ENCODE results near the gene SNX17. TPM values are rescaled to one million over a fixed set of nuclear protein-coding genes. Genes with fewer than 3 reads are reported as not detected.
"Not testable (repeated sequence)": the region's sequence is repeated elsewhere in the genome, so short reads cannot be mapped to it uniquely, and the experiment has no call there.

The SNX17 gene
- total RNA-seq, 2 donors from 2014 or later, result 66.0 to 69.3 TPM

- Histone ChIP-seq H3K4me1 (no peaks in the 10 kb centered on the region), H3K36me3 (no peaks in the 10 kb centered on the region), H3K4me3 (no peak overlapping the region), H3K9me3 (no peaks in the 10 kb centered on the region), H3K27me3 (no peaks in the 10 kb centered on the region), H3K27ac (no peak overlapping the region)
- TF ChIP-seq CTCF (IDR thresholded peaks at IDR 0.05), result no peak
- DNase-seq (ENCODE audit: low spot score), result no peak
Measured at GRCh38 chr2:27420996-27421395, 50.6 kb downstream of the SNX17 start.

- no peak for TF ChIP-seq CTCF (IDR thresholded peaks at IDR 0.05)
- H3K4me1 ChIP-seq, result no peaks in the 10 kb centered on the region
- H3K27ac ChIP-seq, result no peak overlapping the region
- DNase-seq (ENCODE audit: low spot score), result no peak
- H3K4me3 ChIP-seq, result no peak overlapping the region
- no peaks in the 10 kb centered on the region for H3K27me3 ChIP-seq
- no peaks in the 10 kb centered on the region for H3K36me3 ChIP-seq
- no peaks in the 10 kb centered on the region for H3K9me3 ChIP-seq
Measured at GRCh38 chr2:27421660-27422250, 51.3 kb downstream of the SNX17 start.

- no peak overlapping the region for H3K27ac ChIP-seq
- H3K27me3 ChIP-seq, result no peaks in the 10 kb centered on the region
- no peaks in the 10 kb centered on the region for H3K4me1 ChIP-seq
- H3K9me3 ChIP-seq, result no peaks in the 10 kb centered on the region
- no peak overlapping the region for H3K4me3 ChIP-seq
- no peaks in the 10 kb centered on the region for H3K36me3 ChIP-seq
- DNase-seq (ENCODE audit: low spot score), result no peak
- TF ChIP-seq CTCF (IDR thresholded peaks at IDR 0.05), result no peak
Measured at GRCh38 chr2:27422958-27423357, 52.5 kb downstream of the SNX17 start.

- not testable (repeated sequence) for H3K36me3 ChIP-seq; DNase-seq (ENCODE audit: low spot score); H3K27ac ChIP-seq; H3K4me3 ChIP-seq; H3K4me1 ChIP-seq; H3K9me3 ChIP-seq; H3K27me3 ChIP-seq
Measured at GRCh38 chr2:27425039-27425438, 54.6 kb downstream of the SNX17 start.

Other genes starting within 250 kb of the SNX17 start
- 1 to 10 TPM in 1 of 2 donors, under 1 TPM in 1; 0.90 to 1.0 TPM for gene ABHD1, start 246.8 kb upstream of the SNX17 start, total RNA-seq
- gene PREB, start 236.0 kb upstream of the SNX17 start, total RNA-seq, result 10 to 100 TPM; 47.5 to 51.4 TPM
- not detected for gene PRR30, start 231.2 kb upstream of the SNX17 start, total RNA-seq
- gene TCF23, start 221.6 kb upstream of the SNX17 start, total RNA-seq, result not detected
- 100 to 1,000 TPM; 193 TPM for gene ATRAID, start 158.6 kb upstream of the SNX17 start, total RNA-seq
- 10 to 100 TPM in 1 of 2 donors, 1 to 10 TPM in 1; 9.2 to 14.7 TPM for gene SLC5A6, start 158.3 kb upstream of the SNX17 start, total RNA-seq
- gene CAD, start 153.2 kb upstream of the SNX17 start, total RNA-seq, result 10 to 100 TPM in 1 of 2 donors, 1 to 10 TPM in 1; 4.8 to 13.2 TPM
- 1 to 10 TPM; 5.7 to 9.4 TPM for gene SLC30A3, start 107.6 kb upstream of the SNX17 start, total RNA-seq
- gene DNAJC5G, start 95.2 kb upstream of the SNX17 start, total RNA-seq, result under 1 TPM; 0.59 to 0.94 TPM
- 100 to 1,000 TPM in 1 of 2 donors, 10 to 100 TPM in 1; 97.2 to 136 TPM for gene TRIM54, start 88.2 kb upstream of the SNX17 start, total RNA-seq
- gene UCN, start 62.2 kb upstream of the SNX17 start, total RNA-seq, result 1 to 10 TPM in 1 of 2 donors, under 1 TPM in 1; 0.74 to 2.6 TPM
- gene MPV17, start 47.5 kb upstream of the SNX17 start, total RNA-seq, result 10 to 100 TPM; 73.9 to 74.3 TPM
- 10 to 100 TPM; 19.1 to 19.7 TPM for gene GTF3C2, start 13.9 kb upstream of the SNX17 start, total RNA-seq
- 10 to 100 TPM; 27.1 to 36.3 TPM for gene EIF2B4, start 278 bp upstream of the SNX17 start, total RNA-seq
- 1 to 10 TPM; 4.7 to 6.2 TPM for gene ZNF513, start 10.1 kb downstream of the SNX17 start, total RNA-seq
- gene PPM1G, start 39.0 kb downstream of the SNX17 start, total RNA-seq, result 10 to 100 TPM; 37.7 to 42.4 TPM
- gene NRBP1, start 58.0 kb downstream of the SNX17 start, total RNA-seq, result 10 to 100 TPM; 36.5 to 50.4 TPM
- 1 to 10 TPM in 1 of 2 donors, not detected in 1; 1.2 TPM for gene KRTCAP3, start 71.8 kb downstream of the SNX17 start, total RNA-seq
- 10 to 100 TPM; 14.4 to 18.2 TPM for gene IFT172, start 119.1 kb downstream of the SNX17 start, total RNA-seq
- gene FNDC4, start 124.6 kb downstream of the SNX17 start, total RNA-seq, result 10 to 100 TPM in 1 of 2 donors, 1 to 10 TPM in 1; 2.2 to 19.3 TPM
- 1 to 10 TPM in 1 of 2 donors, not detected in 1; 1.9 TPM for gene GCKR, start 126.2 kb downstream of the SNX17 start, total RNA-seq
- gene ZNF512, start 212.4 kb downstream of the SNX17 start, total RNA-seq, result 10 to 100 TPM; 12.0 to 21.3 TPM

All from right atrium auricular region (tissue), 2 donors.